ENCODE results near the gene FHAD1.
A peak's percentile ranks its signal among the peaks of the same experiment; 100 is the strongest.
"Not testable (repeated sequence)": the region's sequence is repeated elsewhere in the genome, so short reads cannot be mapped to it uniquely, and the experiment has no call there.

FHAD1 gene

DNA sequence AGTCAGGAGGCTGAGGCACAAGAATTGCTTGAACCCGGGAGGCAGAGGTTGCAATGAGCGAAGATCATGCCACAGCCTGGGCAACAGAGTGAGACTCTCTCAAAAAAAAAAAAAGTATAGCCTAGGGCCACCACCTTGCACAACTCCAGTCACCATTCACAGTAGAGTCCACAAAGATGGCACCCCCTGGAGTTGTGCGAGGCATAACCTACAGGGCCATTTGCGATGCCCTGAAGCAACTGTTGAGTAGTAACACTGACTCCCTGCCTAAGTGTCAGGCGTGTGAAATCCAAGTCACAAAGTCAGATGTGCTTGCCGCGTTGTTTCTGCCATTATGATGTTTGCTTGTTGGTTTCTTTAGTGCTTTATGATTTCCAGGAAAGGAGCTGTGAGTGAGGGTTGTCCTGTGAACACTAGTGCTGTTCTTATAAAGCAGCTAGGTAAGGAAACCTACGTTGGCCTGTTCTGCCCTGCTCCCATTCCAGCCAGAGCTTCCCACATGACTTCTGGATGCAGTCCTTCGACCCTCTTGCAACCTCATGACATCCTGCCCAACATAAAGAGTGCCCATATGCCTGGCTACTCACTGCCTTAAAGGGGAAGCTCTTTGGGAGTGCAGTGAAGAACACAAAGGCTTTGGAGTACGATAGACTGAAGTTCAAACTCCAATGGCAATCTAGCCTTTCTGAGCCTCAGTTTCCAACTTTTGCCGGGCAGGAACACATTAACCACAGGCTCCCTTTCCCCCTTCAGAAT is 29.8 kb downstream of the FHAD1 start:
- no peak for DNase-seq (ENCODE audit: low spot score)

DNA sequence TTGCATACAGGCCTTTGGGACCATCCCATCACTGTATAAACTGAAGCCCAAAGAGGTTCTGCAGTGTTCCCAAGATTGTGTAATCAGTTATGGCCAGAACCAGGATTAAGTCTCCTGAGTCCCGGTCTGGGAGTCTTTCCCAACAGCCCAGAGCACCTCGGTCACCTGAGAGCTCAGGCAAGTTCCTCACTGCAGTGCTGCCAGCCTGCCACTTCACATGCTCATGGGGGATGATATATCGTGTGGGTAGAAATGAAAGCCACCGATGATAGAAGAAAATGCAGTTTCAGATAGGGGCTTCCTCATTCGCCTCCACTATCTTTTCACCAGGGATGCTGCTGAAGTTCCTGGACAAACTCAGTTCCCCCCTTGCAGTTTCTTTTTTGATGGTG is 30.4 kb downstream of the FHAD1 start:
- DNase-seq (ENCODE audit: low spot score) = no peak

DNA sequence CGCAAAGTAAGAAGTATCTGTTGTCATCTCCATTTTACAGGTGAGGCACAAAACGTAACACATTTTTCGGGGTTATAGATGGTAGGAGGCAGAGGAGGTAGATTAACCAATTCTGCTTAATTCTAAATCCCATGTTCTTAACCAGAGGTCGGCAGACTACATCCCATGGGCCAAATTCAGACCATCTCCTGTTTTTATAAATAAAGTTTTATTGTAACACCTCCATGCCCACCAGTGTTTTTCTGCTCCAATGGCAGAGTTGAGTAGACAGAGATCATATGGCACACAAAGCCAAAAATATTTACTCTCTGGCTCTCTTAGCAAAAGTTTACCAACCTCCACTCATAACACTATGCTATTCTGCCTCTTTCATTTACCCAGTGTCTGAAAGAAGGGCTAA is 30.9 kb downstream of the FHAD1 start:
- DNase-seq (ENCODE audit: low spot score) = no peak

GRCh38 chr1:15279576-15280230 is 32.7 kb downstream of the FHAD1 start:
- DNase-seq (ENCODE audit: low spot score) = peak; percentile 71

- DNase-seq (ENCODE audit: low spot score) = no peak
These were observed 33.4 kb downstream of the FHAD1 start for GRCh38 chr1:15280416-15280815.

DNA sequence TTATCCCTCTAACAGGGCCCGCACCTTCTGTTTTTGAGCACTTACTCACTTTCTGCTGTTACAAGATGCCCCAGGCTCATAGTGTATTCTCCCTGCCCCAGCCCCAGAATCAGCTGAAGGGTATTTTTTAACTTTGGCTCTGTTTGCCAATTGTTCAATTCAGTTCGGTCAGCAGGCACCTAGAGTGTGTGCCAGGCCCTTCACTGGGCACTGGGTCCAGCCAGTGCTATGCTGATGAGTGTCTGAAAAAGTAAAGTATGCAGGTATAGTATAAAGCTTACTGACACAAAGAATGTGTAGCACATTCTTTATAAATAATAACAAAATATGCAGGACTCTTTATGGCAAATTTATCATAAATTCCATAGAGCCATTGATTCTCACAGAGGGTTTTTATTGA is 35.0 kb downstream of the FHAD1 start:
- DNase-seq (ENCODE audit: low spot score) = no peak

GRCh38 chr1:15282810-15283474 is 35.9 kb downstream of the FHAD1 start:
- peak; percentile 41 for DNase-seq (ENCODE audit: low spot score)

DNA sequence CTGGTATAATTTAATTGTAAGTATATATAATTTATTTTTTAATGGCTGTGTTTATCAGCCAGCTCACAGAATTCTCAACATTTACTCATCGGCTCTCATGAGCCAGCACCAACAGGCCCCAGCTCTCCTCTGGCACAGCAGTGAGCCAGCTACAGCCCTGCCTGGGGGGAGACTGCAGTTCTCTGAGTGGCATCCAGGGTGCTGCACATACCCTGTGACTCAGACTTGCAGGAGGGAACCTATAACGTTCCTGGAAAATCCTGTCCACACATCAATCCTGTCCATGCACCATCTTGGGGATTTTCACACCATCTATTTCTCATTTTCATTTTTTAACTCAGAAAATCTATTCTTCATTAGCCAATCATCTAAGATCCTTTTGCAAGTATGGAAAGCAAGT is 36.5 kb downstream of the FHAD1 start:
- peak; percentile 31 for DNase-seq (ENCODE audit: low spot score)

- DNase-seq (ENCODE audit: low spot score) = no peak
These were observed 39.4 kb downstream of the FHAD1 start for GRCh38 chr1:15286452-15286851.

DNA sequence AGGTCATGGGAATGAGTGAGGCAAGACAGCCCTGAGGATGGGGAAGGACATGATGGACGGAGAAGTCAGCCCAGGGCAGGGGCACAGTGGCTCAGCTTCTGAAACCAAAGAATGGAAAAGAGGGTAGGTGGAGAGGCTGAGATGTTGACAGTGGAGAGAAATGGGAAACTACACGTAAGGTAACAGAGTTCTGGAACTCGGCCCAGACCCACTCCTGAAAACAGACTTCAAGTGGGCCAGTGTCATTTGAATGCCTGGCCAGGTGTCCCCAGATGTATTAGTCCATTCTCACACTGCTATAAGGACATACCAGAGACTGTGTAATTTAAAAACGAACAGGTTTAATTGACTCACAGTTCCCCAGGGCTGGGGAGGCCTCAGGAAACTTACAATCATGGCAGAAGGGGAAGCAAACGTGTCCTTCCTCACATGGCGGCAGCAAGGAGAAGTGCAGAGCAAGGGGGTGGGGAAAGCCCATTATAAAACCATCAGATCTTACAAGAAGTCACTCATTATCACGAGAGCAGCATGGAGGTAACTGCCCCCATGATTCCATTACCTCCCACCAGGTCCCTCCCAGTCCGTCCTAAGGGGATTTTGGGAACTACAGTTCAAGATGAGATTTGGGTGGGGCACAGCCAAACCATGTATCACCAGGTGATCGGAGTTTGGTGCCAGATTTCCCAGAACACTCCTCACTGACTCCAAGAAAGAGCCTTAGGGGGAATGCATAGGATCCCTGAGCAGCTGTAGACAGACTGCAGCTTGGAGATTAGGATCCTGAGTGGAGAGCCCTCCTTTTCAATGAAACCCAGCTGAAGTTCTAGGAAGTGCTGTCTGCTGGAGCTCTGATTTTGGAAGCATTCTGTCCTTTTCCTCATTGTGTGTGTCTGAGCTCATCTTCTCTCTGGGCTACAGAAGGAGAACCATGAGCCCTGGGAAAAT is 40.3 kb downstream of the FHAD1 start:
- no peak for DNase-seq (ENCODE audit: low spot score)

- no peak for DNase-seq (ENCODE audit: low spot score)
These were observed 41.3 kb downstream of the FHAD1 start for GRCh38 chr1:15288173-15288926.

GRCh38 chr1:15289251-15289651 is 42.2 kb downstream of the FHAD1 start:
- DNase-seq (ENCODE audit: low spot score) = no peak

DNA sequence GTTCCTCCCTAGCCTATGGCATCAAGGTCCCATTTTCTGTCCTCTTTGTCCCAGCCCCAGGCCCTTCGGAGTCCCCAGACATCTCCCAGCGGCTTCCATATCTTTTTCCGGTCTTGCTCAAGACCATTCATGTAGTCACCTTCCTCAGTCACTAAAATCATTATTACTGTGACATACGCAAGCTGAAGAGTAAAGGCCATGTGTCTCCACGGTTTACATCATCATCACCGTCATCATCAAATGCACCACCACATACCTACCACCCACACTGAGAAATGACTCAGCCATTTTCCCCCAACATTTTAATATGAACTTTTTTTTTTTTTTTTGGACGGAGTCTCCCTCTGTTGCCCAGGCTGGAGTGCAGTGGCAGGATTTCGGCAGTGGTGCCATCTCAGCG is 43.4 kb downstream of the FHAD1 start:
- DNase-seq (ENCODE audit: low spot score) = no peak

GRCh38 chr1:15295696-15296095 is 48.7 kb downstream of the FHAD1 start:
- DNase-seq (ENCODE audit: low spot score) = no peak

GRCh38 chr1:15296585-15297321 is 49.7 kb downstream of the FHAD1 start:
- DNase-seq (ENCODE audit: low spot score) = peak; percentile 24

- DNase-seq (ENCODE audit: low spot score) = not testable (repeated sequence)
These were observed 51.0 kb downstream of the FHAD1 start for GRCh38 chr1:15297975-15298374.

- no peak for DNase-seq (ENCODE audit: low spot score)
These were observed 52.2 kb downstream of the FHAD1 start for GRCh38 chr1:15299179-15299578.

- no peak for DNase-seq (ENCODE audit: low spot score)
These were observed 52.8 kb downstream of the FHAD1 start for GRCh38 chr1:15299806-15300205.

DNA sequence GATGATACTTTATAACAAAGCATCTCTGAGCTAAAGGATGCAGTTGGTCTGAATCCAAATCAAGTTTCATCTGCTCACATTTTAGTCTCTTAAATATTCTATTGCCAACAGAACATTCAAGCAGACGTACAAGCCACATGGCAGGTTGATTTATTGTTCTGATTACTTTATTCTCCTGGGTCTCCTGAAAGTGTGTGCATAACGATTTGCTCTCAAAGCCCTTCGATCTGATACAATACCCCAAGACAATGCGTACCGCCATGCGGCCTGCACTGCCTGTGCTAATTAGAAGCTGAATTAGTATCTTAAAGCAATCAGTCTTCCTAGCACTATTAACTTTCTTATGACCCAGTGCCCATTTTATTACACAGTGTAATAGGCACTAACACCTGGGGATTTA is 56.9 kb downstream of the FHAD1 start:
- DNase-seq (ENCODE audit: low spot score) = no peak

DNA sequence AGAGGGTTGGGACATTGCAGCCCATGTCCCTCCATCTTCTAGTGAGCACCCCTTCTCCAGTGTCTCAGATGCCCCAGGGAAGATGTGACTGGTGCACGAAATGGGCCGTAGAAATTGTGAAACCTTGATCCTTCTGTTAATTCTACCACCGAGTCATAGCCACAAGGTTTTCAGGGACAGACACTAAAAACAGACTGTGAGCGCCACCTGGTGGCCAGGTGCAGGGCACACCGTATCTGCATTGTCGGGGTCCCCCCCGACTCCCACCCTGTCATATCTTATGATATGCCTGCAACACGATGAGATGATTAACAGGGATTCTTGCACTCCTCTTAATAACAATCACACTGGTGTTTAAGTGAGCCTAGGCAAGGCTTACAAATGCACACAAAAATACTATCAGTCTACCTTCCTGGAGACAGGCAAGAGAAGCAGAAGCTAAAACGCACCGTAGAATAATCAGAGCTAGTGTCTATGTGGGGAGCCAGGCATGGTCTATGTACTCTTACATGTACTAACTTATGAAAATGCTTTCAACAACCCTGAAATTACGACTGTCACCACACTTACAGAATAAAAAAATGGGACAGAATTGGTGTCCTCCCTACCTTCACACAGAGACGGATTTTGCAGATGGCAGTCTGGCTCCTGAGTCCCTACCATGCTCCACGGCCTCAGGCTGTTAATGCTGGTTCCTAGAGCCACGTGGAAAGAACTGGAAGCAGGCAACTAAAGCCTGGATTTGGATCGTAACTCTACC is 57.9 kb downstream of the FHAD1 start:
- DNase-seq (ENCODE audit: low spot score) = peak; percentile 86
